Type B pancreatic cell (in vitro differentiated cells): ENCODE results near the gene GLIPR2. TPM values are rescaled to one million over a fixed set of nuclear protein-coding genes. Genes with fewer than 3 reads are reported as not detected.

Experiments
- DNase-seq: peaks from one replicate; pipeline ENCODE4 v3.0.0; 2021; ENCODE audit warnings: mixed read lengths; ENCODE audit not compliant: unreplicated experiment; ENCODE audit errors: extremely low spot score
- H3K27ac Mint-ChIP-seq: 2 replicates; pipeline ENCODE4 v1.8.0; 2021; ENCODE audit warnings: mild to moderate bottlenecking, mixed read lengths
- H3K27me3 Mint-ChIP-seq: 2 replicates; pipeline ENCODE4 v1.8.0; 2021; ENCODE audit warnings: mixed read lengths
- H3K36me3 Mint-ChIP-seq: 2 replicates; pipeline ENCODE4 v1.8.0; 2021; ENCODE audit warnings: mixed read lengths
- H3K4me1 Mint-ChIP-seq: one replicate; pipeline ENCODE4 v1.8.0; 2021; ENCODE audit warnings: mixed read lengths; ENCODE audit not compliant: unreplicated experiment
- H3K4me3 Mint-ChIP-seq: 2 replicates; pipeline ENCODE4 v1.8.0; 2021; ENCODE audit warnings: mild to moderate bottlenecking, mixed read lengths
- H3K9me3 Mint-ChIP-seq: 2 replicates; pipeline ENCODE4 v1.8.0; 2021; ENCODE audit warnings: mixed read lengths
- CTCF ChIP-seq: fragments of 200-600 bp; sonication (generic); conservative IDR thresholded peaks from 2 replicates; pipeline ENCODE4 v1.5.0; 2021; ENCODE audit warnings: antibody characterized with exemption, mild to moderate bottlenecking
- total RNA-seq: library from RNA; stranded (reverse); gene quantifications from 2 replicates; pipeline ENCODE4 v1.2.1, GENCODE V29; 2021; ENCODE audit warnings: low replicate concordance

The GLIPR2 gene
- total RNA-seq, 1 donor from 2014 or later: 17.8 TPM

DNA sequence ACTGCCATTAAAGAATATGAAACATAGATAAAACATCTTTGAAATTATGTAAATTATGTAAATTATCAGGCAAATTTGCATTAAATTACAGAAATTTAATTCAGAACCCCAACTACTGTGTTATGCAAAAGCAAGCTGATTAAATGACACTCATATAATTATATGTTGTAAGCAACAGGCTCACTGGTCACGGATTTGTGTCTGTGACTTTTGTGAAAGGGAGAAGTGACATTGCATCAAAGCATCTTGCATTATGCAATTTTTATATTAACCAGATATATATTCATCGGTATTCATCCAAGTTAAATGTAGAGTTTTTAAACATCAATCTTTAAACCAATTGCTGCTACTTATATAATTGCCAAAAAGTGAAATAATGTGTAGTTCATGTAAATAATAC, 13.0 kb upstream of the GLIPR2 start:
- H3K9me3 Mint-ChIP-seq: no peaks in the 10 kb centered on the region
- H3K4me1 Mint-ChIP-seq: peaks cover 4% of the 10 kb centered on the region
- no peak overlapping the region for H3K27ac Mint-ChIP-seq
- peaks cover 3% of the 10 kb centered on the region for H3K36me3 Mint-ChIP-seq
- no peak for TF ChIP-seq CTCF
- H3K27me3 Mint-ChIP-seq: peaks cover 2% of the 10 kb centered on the region
- H3K4me3 Mint-ChIP-seq: no peak overlapping the region
- no peak for DNase-seq

DNA sequence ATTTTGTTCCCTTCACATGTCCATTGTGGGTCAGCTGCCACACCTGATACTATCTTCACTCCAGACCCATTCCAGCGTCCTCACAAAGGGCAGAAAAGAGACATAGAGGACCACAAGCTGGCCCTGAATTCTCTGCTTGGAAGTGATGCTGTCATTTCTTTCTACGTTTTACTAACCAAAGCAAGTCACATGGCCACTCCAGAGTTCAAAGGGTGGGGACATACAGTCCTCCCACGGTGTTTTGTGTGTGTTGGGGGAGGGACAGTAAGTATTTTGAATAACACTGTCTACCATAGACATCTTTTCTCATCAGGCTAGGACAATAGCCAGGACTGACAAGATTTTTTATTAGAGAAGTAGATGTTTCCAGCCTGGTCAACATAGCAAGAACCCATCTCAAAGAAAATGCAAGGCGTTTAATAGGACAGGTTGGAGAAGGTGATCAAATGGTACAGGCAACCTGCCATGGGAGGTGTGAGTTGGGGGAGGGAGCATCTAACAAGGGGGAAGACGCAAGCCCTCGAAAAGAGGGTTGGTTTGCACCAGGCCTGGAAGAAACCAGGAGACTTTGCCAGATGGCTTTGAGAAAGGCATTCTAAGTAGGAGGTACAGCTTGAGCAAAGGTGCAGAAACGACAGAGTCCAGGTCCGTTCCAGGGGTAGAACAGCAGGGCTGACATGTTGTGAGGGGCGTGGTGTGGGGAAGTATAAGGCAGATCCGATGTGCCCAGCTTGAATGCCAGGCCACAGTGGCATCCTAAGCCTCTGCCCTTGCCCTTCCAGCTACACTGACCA, 11.3 kb upstream of the GLIPR2 start:
- Mint-ChIP-seq H3K27me3 (peaks cover 2% of the 10 kb centered on the region), H3K36me3 (no peaks in the 10 kb centered on the region), H3K9me3 (no peaks in the 10 kb centered on the region), H3K4me3 (no peak overlapping the region), H3K4me1 (no peaks in the 10 kb centered on the region), H3K27ac (no peak overlapping the region)
- no peak for DNase-seq
- no peak for TF ChIP-seq CTCF

- no peak for TF ChIP-seq CTCF
- no peak for DNase-seq
- Mint-ChIP-seq H3K4me1 (no peaks in the 10 kb centered on the region), H3K27me3 (peaks cover 2% of the 10 kb centered on the region), H3K9me3 (no peaks in the 10 kb centered on the region), H3K36me3 (no peaks in the 10 kb centered on the region), H3K27ac (no peak overlapping the region), H3K4me3 (no peak overlapping the region)
Measured at GRCh38 chr9:36126016-36126730, 10.4 kb upstream of the GLIPR2 start.

DNA sequence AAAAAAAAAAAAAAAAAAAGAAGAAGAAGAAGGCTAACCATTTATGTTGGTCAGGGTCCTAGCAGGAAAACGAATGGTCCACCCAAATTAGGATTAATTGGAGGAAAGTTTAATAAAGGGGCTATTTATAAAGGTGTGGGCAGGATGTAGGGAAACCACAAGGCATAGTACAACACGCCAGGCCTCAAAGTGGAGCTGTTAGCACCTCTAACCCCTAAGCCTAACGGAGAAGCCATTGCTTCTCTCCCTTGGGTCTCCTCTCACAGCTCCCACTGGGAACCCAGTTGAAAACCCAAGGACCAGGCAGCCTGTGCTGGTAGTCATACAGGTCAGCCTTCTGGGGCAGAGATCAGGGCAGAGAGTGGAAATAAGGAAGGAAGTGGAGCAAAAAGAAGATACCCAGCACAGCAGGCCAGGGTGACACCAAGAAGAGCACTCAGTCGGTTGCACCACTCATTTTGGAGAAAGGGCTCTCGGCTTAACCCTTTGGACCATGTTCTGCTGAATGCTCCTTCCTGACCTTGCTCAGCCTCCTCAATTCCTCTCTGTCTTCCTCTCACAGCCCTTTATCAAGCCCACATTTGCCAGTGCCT, 8.8 kb upstream of the GLIPR2 start:
- DNase-seq: no peak
- H3K4me3 Mint-ChIP-seq: no peak overlapping the region
- H3K9me3 Mint-ChIP-seq: no peaks in the 10 kb centered on the region
- TF ChIP-seq CTCF: no peak
- no peak overlapping the region for H3K27ac Mint-ChIP-seq
- H3K36me3 Mint-ChIP-seq: no peaks in the 10 kb centered on the region
- H3K27me3 Mint-ChIP-seq: peaks cover 8% of the 10 kb centered on the region
- H3K4me1 Mint-ChIP-seq: no peaks in the 10 kb centered on the region

DNA sequence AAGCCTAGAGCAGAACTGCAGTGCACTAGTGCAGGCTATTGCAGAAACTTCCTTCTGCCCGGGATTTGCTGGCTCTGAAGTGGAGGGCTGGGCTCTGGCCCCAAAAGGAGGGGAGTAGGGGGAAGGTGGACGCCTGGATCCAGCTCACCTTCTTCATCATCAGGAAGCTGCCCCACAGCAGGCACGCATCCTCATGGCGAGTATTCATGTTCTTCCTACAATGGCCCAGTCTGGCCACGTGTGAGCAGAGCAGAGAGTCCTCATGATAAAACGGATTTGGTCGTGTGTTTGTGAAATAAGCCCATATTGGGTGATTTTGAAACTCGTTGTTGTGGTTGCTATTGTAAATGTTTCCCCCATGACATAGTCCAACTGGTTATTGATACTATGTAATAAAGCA, 8.2 kb upstream of the GLIPR2 start:
- Mint-ChIP-seq H3K36me3 (no peaks in the 10 kb centered on the region), H3K27me3 (peaks cover 9% of the 10 kb centered on the region), H3K4me1 (no peaks in the 10 kb centered on the region), H3K4me3 (no peak overlapping the region), H3K9me3 (no peaks in the 10 kb centered on the region), H3K27ac (no peak overlapping the region)
- DNase-seq: no peak
- no peak for TF ChIP-seq CTCF
